CD1c-positive myeloid dendritic cell (primary cell): ENCODE data around the gene TNFRSF12A.

Source experiments
- DNase-seq: peaks from one replicate; pipeline ENCODE4 v3.0.0-alpha.2; 2016; ENCODE audit errors: extremely low spot score

The TNFRSF12A gene

DNA sequence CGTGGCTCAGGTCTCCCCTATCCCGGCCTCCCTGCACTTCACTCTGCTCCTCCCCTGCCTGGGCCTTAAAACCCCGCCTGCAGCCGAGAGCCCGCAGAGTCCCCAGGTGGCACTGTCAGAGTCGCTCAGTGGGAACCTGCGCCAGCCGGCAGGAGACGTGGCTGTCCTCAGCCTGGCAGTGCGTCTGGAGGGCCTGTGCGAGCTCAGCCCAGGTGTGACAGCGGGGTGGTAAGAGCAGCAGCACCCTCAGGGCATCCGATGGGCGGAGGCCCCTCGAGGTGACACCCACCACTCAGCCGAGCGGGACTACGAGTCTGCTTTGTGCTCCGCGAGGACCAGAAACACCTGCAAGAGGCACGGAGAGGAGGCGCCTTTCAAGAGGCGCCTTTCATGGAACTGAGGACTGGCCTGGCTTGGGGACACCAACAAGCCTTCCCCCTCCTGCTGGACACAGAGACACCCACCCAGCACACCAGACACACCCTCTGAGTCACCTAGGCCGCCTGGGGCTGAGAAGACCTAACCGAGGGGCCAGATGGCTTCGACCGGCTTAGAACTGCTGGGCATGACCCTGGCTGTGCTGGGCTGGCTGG is 7.2 kb upstream of the TNFRSF12A start, which contains the start of gene CLDN9:
CLDN9 (plus strand) TSS at position 96 of the 593 bp plus-strand sequence; CDS start at position 536, 440 bp downstream.
- no peak for DNase-seq

DNA sequence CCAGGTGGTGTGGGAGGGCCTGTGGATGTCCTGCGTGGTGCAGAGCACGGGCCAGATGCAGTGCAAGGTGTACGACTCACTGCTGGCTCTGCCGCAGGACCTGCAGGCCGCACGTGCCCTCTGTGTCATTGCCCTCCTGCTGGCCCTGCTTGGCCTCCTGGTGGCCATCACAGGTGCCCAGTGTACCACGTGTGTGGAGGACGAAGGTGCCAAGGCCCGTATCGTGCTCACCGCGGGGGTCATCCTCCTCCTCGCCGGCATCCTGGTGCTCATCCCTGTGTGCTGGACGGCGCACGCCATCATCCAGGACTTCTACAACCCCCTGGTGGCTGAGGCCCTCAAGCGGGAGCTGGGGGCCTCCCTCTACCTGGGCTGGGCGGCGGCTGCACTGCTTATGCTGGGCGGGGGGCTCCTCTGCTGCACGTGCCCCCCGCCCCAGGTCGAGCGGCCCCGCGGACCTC is 6.6 kb upstream of the TNFRSF12A start:
- DNase-seq = no peak

GRCh38 chr16:3013998-3014690 is 6.0 kb upstream of the TNFRSF12A start:
- no peak for DNase-seq

DNA sequence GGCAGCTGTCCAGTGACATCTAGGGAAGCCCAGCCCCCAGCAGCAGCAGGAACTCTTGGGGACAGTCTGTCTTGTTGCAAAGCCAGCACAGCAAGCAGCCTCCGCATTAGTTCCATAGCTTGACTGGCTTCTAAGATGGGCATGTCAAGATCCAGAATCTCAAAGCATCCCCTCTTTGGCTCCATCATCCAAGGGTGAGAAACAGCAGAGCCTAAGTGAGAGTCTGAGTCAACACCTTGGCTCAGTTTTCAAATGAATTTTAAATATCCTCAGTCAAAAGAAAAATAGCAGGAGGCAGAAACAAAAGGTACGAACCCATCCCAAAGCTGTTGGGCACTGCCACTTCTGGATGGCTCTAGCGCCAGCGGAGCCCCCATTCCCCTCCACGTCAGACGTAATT is 5.2 kb upstream of the TNFRSF12A start:
- DNase-seq = no peak

- no peak for DNase-seq
These were observed 4.2 kb upstream of the TNFRSF12A start for GRCh38 chr16:3015865-3016521.

GRCh38 chr16:3017344-3017743 is 2.8 kb upstream of the TNFRSF12A start:
- DNase-seq = no peak

DNA sequence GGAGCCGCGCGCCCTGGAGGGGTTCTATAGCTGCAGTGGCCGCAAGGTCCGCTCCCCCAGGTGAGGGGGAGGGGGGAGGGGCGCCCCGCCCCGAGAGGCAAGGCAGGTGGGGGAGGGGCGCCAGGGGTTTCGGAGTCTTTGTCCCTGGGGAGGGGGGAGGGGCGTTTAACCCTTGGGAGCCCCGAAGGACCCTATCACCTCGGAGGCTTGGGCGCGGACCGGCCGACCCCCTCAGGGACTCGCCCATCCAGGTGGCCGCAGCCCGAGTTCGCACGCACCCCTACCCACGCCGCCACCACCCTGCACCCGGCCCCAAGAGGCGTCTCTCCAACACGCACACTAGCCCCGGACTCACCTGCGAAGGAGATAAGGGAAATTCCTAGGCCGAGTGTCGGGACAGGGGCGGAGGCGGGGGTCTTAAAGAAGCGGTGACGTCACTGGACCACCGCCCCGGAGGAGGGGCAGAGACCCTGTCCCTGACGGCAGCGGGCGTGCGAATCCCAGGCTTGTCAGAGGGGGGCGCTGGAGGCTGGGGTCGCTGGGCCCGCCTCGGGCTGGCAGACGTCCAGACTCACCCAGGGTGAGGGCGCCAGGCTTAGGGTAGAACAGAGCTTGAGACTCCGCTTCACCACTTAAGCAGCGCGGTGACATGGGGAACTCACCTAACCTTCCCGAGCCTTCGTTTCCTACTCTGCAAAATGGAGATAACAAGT is 2.2 kb upstream of the TNFRSF12A start, which contains the start of gene CLDN6:
CLDN6 (minus strand) TSS at position 390 of the 713 bp plus-strand sequence. CDS start 2,162 bp downstream, outside the sequence.
- DNase-seq = peak; percentile 24

DNA sequence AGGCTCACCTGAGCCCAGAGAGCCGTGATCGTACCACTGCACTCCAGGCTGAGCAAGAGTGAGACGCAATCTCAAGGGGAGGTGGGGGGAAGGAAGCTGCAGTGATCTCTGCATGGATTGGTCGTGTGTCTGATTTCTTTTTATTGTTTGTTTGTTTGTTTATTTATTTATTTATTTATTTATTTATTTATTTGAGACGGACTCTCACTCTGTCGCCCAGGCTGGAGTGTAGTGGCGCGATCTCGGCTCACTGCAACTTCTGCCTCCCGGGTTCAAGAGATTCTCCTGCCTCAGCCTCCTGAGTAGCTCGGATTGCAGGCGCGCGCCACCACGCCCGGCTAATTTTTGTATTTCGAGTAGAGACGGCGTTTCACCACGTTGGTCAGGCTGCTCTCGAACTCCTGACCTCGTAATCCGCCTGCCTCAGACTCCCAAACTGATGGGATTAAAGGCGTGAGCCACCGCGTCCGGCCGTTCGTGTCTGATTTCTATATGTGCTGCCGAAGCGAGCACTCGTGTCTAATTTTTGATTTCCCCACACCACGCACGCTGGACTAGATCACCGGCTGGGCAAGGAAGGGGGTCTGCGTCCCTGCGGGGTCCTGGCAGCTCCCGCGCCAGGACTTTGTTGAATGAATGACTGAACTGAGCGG is 448 bp upstream of the TNFRSF12A start:
- no peak for DNase-seq

DNA sequence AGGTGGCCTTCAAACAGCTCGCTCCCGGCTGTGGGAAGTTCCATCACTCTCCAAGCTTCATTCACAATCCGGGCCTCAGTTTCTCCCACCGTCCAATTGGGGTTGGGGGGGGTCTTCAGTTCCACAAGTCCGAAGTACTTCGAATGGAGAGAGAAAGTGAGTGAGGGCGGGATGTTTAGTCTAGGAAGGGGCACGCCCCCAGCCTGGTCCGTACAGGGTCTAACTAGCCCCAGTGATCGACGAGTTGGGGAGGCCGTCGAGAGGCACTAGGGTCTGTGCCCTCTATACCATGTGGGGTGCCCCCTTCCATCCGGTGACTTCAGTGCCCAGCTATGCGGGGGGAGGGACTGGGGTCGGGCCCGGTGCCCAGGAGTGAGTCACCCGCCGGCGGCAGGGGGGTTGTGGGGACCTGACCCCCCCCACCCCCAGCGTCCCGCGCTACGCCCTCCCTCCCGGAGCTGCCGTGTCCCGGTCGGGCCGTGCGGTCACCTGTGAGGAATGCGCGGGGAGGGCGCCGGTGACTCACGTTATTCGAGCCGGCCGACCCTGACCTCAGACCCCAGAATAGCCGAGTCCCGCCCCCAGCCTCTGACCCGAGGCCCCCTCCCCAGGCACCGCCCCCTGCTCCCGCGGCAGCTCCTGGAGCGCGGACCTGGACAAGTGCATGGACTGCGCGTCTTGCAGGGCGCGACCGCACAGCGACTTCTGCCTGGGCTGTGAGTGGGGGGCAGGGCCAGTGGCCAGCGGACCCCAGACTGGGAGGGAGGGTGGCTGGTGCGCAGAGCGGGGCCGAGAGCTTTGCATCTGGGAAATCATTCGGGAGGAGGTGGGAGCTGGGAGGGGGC is 658 bp downstream of the TNFRSF12A start:
- DNase-seq = peak; percentile 55

GRCh38 chr16:3021449-3022207 is 1.5 kb downstream of the TNFRSF12A start:
- peak; percentile 80 for DNase-seq

DNA sequence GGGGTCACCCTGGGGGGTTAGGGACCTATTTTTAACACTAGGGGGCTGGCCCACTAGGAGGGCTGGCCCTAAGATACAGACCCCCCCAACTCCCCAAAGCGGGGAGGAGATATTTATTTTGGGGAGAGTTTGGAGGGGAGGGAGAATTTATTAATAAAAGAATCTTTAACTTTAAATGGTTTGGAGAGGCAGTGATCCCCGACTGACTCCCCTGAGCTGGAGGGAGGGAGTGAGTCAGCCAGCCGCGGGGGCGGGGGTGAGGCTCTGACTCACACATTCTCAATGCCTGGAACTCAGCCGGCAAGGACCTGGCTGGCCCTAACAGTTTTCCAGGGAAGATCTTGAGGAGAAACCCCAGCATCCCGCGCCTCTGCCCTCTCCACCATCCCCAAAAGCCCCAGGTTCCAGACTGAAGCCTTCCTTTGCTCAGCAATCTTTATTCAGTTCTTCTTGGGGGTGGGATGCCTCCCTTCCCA is 2.1 kb downstream of the TNFRSF12A start:
- DNase-seq = peak; percentile 92

- peak; percentile 43 for DNase-seq
These were observed 2.7 kb downstream of the TNFRSF12A start for GRCh38 chr16:3022684-3023414.

- no peak for DNase-seq
These were observed 3.2 kb downstream of the TNFRSF12A start for GRCh38 chr16:3023415-3023668.

- peak; percentile 98 for DNase-seq
These were observed 3.7 kb downstream of the TNFRSF12A start, which contains the start of the genes HCFC1R1 and THOC6 for GRCh38 chr16:3023669-3024478. TSS of gene HCFC1R1 (minus strand) at chr16:3023942. CDS start at chr16:3023941, 1 bp downstream. TSS of gene THOC6 (plus strand) at chr16:3024035. CDS start at chr16:3024327, 292 bp downstream.

GRCh38 chr16:3025032-3026002 is 5.1 kb downstream of the TNFRSF12A start:
- DNase-seq = no peak

GRCh38 chr16:3026003-3026378 is 5.8 kb downstream of the TNFRSF12A start:
- DNase-seq = no peak
